MM.1S (cell line): ENCODE results near the gene CCDC17.
"Not testable (repeated sequence)": the region's sequence is repeated elsewhere in the genome, so short reads cannot be mapped to it uniquely, and the experiment has no call there.

Source experiments
- DNase-seq: peaks from one replicate; pipeline ENCODE4 v3.0.0-alpha.2; 2015
- H2AFZ ChIP-seq: fragments of 300-600 bp; sonication (generic); 2 replicates; pipeline ENCODE4 v1.6.0; 2016; ENCODE audit warnings: antibody characterized with exemption, low read length
- H3F3A ChIP-seq: fragments of 300-600 bp; sonication (generic); 2 replicates; pipeline ENCODE4 v1.6.1; 2016; ENCODE audit warnings: mild to moderate bottlenecking, antibody characterized with exemption, low read length, moderate library complexity, mixed read lengths; ENCODE audit not compliant: insufficient read depth
- H3K27ac ChIP-seq: fragments of 300-600 bp; sonication (generic); 2 replicates; pipeline ENCODE4 v1.5.1; 2016; ENCODE audit warnings: mild to moderate bottlenecking, low read length
- H3K27me3 ChIP-seq: fragments of 300-600 bp; sonication (generic); replicated peaks from 2 replicates; pipeline ENCODE4 v1.6.0; 2016; ENCODE audit warnings: low read length; ENCODE audit not compliant: insufficient read depth
- H3K36me3 ChIP-seq: fragments of 300-600 bp; sonication (generic); replicated peaks from 2 replicates; pipeline ENCODE4 v1.6.1; 2016; ENCODE audit warnings: mild to moderate bottlenecking, low read length, mixed read lengths; ENCODE audit not compliant: insufficient read depth
- H3K4me1 ChIP-seq: fragments of 300-600 bp; sonication (generic); 2 replicates; pipeline ENCODE4 v1.6.1; 2016; ENCODE audit warnings: low read length, mixed read lengths
- H3K4me2 ChIP-seq: fragments of 300-600 bp; sonication (generic); 2 replicates; pipeline ENCODE4 v1.6.0; 2016; ENCODE audit warnings: low read depth, low read length
- H3K4me3 ChIP-seq: fragments of 300-600 bp; sonication (generic); 2 replicates; pipeline ENCODE4 v1.5.1; 2016; ENCODE audit warnings: low read length, mixed read lengths
- H3K79me2 ChIP-seq: fragments of 300-600 bp; sonication (generic); 2 replicates; pipeline ENCODE4 v1.6.1; 2016; ENCODE audit warnings: mixed run types, low read length, mixed read lengths
- H3K9ac ChIP-seq: fragments of 300-600 bp; sonication (generic); 2 replicates; pipeline ENCODE4 v1.6.1; 2016; ENCODE audit warnings: low read length, mixed read lengths
- H3K9me2 ChIP-seq: fragments of 300-600 bp; sonication (generic); replicated peaks from 2 replicates; pipeline ENCODE4 v1.6.1; 2016; ENCODE audit warnings: mild to moderate bottlenecking, low read length, mixed read lengths; ENCODE audit not compliant: insufficient read depth
- H3K9me3 ChIP-seq: fragments of 300-600 bp; sonication (generic); replicated peaks from 2 replicates; pipeline ENCODE4 v1.6.1; 2016; ENCODE audit warnings: mild to moderate bottlenecking, low read length, mixed read lengths; ENCODE audit not compliant: insufficient read depth
- H4K20me1 ChIP-seq: fragments of 300-600 bp; sonication (generic); 2 replicates; pipeline ENCODE4 v1.6.1; 2016; ENCODE audit warnings: mild to moderate bottlenecking, low read length, moderate library complexity, mixed read lengths; ENCODE audit not compliant: insufficient read depth
- EZH2 ChIP-seq: fragments of 300-600 bp; sonication (generic); optimal IDR thresholded peaks from 2 replicates; pipeline ENCODE3; 2017; ENCODE audit warnings: low read depth, mild to moderate bottlenecking, antibody characterized with exemption, low read length, mixed read lengths
- EZH2phosphoT487 ChIP-seq: fragments of 300-600 bp; sonication (generic); IDR thresholded peaks from 2 replicates; pipeline ENCODE4 v1.6.1; 2018; ENCODE audit warnings: antibody characterized with exemption, low read length
- TF ChIP-seq, protein P1 (sequence below): fragments of 300-600 bp; sonication (generic); IDR thresholded peaks from 2 replicates; pipeline ENCODE4 v1.5.1; 2016; ENCODE audit warnings: antibody characterized with exemption, low read length, mixed read lengths

CCDC17 gene

DNA sequence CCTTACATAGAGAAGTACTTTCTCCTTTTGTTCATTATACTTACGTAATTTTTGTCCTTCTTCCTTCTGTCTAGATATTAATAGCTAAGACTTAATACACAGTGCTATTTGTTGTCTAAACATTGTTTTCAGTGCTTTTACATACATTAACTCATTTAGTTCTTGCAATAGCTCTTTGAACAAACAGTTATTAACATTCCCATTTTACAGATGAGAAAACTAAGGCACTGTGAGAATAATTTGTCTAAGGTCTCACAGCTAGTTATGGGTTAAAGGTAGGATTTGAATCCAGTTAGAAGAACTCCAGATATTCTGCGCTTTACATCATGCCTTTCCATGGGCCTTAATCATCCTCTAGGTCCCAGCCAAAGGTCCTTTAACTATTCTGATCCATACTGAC, 19.6 kb downstream of the CCDC17 start:
- Histone ChIP-seq H3K36me3 (peaks cover 9% of the 10 kb centered on the region; the same call in 1 of the 2 replicates), H3K4me2 (no peak overlapping the region), H3K4me3 (no peak overlapping the region), H3K9me2 (no peaks in the 10 kb centered on the region), H3K27me3 (no peaks in the 10 kb centered on the region), H3K79me2 (peaks cover 88% of the 10 kb centered on the region), H3K4me1 (peaks cover 11% of the 10 kb centered on the region; the same call in 1 of the 2 replicates), H3K9ac (no peak overlapping the region), H3K9me3 (no peaks in the 10 kb centered on the region), H2AFZ (no peak overlapping the region), H3F3A (peaks cover 4% of the 10 kb centered on the region; the same call in 1 of the 2 replicates), H3K27ac (no peak overlapping the region), H4K20me1 (peaks cover 7% of the 10 kb centered on the region; the same call in 1 of the 2 replicates)
- DNase-seq = no peak
- TF ChIP-seq, protein P1, sequence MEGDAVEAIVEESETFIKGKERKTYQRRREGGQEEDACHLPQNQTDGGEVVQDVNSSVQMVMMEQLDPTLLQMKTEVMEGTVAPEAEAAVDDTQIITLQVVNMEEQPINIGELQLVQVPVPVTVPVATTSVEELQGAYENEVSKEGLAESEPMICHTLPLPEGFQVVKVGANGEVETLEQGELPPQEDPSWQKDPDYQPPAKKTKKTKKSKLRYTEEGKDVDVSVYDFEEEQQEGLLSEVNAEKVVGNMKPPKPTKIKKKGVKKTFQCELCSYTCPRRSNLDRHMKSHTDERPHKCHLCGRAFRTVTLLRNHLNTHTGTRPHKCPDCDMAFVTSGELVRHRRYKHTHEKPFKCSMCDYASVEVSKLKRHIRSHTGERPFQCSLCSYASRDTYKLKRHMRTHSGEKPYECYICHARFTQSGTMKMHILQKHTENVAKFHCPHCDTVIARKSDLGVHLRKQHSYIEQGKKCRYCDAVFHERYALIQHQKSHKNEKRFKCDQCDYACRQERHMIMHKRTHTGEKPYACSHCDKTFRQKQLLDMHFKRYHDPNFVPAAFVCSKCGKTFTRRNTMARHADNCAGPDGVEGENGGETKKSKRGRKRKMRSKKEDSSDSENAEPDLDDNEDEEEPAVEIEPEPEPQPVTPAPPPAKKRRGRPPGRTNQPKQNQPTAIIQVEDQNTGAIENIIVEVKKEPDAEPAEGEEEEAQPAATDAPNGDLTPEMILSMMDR = no peak
- TF ChIP-seq EZH2phosphoT487 (no peak), EZH2 (no peak)

DNA sequence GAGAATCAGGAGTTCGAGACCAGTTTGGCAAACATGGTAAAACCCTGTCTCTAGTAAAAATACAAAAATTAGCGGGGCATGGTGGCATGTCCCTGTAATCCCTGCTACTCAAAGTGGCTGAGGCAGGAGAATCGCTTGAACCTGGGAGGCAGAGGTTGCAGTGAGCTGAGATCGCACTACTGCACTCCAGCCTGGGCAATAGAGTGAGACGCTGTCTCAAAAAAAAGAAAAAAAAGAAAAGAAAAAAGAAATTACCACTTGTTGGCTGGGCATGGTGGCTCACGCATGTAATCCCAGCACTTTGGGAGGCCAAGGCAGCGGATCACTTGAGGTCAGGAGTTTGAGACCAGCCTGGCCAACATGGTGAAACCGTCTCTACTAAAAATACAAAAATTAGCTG, 27.1 kb downstream of the CCDC17 start:
- H3K4me1 ChIP-seq, H3K27me3 ChIP-seq, H3K27ac ChIP-seq, H3K36me3 ChIP-seq, H3K9me2 ChIP-seq, H3K9me3 ChIP-seq, H3K4me2 ChIP-seq, DNase-seq, H3K4me3 ChIP-seq, H2AFZ ChIP-seq, H3K9ac ChIP-seq, H3F3A ChIP-seq: not testable (repeated sequence)
- Histone ChIP-seq H4K20me1 (peaks cover 14% of the 10 kb centered on the region; the same call in 1 of the 2 replicates), H3K79me2 (peaks cover 100% of the 10 kb centered on the region)

DNA sequence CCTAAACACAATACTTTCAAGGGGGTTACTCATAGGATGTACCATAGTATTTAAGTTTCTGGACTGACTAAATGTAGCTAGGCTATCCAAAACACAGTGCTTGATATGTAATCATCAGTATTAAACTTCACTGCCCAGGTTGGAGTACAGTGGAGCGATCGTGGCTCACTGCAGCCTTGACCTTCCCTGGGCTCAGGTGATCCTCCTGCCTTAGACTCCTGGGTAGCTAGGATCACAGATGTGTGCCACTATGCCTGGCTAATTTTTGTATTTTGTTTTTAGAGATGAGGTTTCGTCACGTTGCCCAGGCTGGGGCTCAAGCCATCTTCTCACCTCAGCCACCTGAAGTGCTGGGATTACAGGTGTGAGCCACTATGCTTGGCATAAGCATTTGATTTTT, 29.4 kb downstream of the CCDC17 start:
- H3K9me3 ChIP-seq = no peaks in the 10 kb centered on the region
- no peak overlapping the region for H3K4me3 ChIP-seq
- peaks cover 23% of the 10 kb centered on the region for H4K20me1 ChIP-seq
- H3K27ac ChIP-seq = no peak overlapping the region
- peaks cover 100% of the 10 kb centered on the region for H3K79me2 ChIP-seq
- H3K36me3 ChIP-seq = peaks cover 3% of the 10 kb centered on the region; the same call in 1 of the 2 replicates
- no peaks in the 10 kb centered on the region for H3F3A ChIP-seq
- H3K4me1 ChIP-seq = no peaks in the 10 kb centered on the region
- DNase-seq = no peak
- TF ChIP-seq EZH2phosphoT487 (no peak), EZH2 (no peak)
- TF ChIP-seq, protein P1 = no peak
- no peaks in the 10 kb centered on the region for H3K27me3 ChIP-seq
- H3K4me2 ChIP-seq = no peak overlapping the region
- H2AFZ ChIP-seq = no peak overlapping the region
- H3K9ac ChIP-seq = no peak overlapping the region
- H3K9me2 ChIP-seq = no peaks in the 10 kb centered on the region

DNA sequence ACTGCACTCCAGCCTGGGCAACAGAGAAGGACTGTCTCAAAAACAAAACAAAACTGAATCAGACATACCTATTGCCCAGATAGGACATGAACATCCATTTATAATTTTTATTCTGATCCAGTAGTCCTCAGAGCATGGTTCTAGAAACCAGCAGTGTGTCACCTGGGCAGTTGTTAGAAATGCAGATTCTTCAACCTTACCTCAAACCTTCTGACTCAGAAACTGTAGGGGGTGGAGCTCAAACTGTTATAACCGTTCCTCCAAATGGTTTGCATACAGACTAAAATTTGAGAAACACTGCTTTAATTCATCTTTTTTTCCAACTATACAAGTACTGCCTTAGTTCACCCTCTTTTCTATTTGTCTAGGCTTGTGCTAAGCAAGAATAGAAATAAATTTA, 34.0 kb downstream of the CCDC17 start:
- Histone ChIP-seq H3F3A (peaks cover 18% of the 10 kb centered on the region), H3K27me3 (no peaks in the 10 kb centered on the region), H3K9me2 (no peaks in the 10 kb centered on the region), H3K9ac (no peak overlapping the region), H3K36me3 (peaks cover 3% of the 10 kb centered on the region; the same call in 1 of the 2 replicates), H3K27ac (no peak overlapping the region), H3K4me1 (peaks cover 7% of the 10 kb centered on the region; the same call in 1 of the 2 replicates), H3K9me3 (no peaks in the 10 kb centered on the region), H3K4me2 (no peak overlapping the region), H3K79me2 (peaks cover 100% of the 10 kb centered on the region), H4K20me1 (peaks cover 54% of the 10 kb centered on the region), H3K4me3 (no peak overlapping the region), H2AFZ (no peak overlapping the region)
- TF ChIP-seq, protein P1 = no peak
- TF ChIP-seq EZH2phosphoT487 (no peak), EZH2 (no peak)
- no peak for DNase-seq
